Hematopoietic multipotent progenitor cell treated with erythropoietin and hydrocortisone succinate and interleukin-3 and kit ligand, for 8 days (in vitro differentiated cells): ENCODE measurements around the gene TRIM32.

Experiments
- DNase-seq: peaks from one replicate; pipeline ENCODE4 v3.0.0-alpha.2; 2015

Gene TRIM32

GRCh38 chr9:116687074-116687753, at the start of gene TRIM32:
TSS of gene TRIM32 (plus strand) at chr9:116687305. CDS start at chr9:116697743, 10,438 bp downstream.
- peak; percentile 88 for DNase-seq

- no peak for DNase-seq
These were observed 47.8 kb upstream of the TRIM32 start for GRCh38 chr9:116639251-116639741.

- DNase-seq, result no peak
These were observed 45.6 kb upstream of the TRIM32 start for GRCh38 chr9:116641292-116642059.

GRCh38 chr9:116643691-116644090, 43.4 kb upstream of the TRIM32 start:
- no peak for DNase-seq

- DNase-seq, result no peak
These were observed 42.9 kb upstream of the TRIM32 start for GRCh38 chr9:116644091-116644688.

- DNase-seq, result peak; percentile 38
These were observed 40.2 kb upstream of the TRIM32 start for GRCh38 chr9:116646661-116647514.

GRCh38 chr9:116647515-116647809, 39.6 kb upstream of the TRIM32 start:
- DNase-seq, result no peak

GRCh38 chr9:116653348-116654058, 33.6 kb upstream of the TRIM32 start:
- DNase-seq, result no peak

- DNase-seq, result no peak
These were observed 33.1 kb upstream of the TRIM32 start for GRCh38 chr9:116654059-116654355.

- DNase-seq, result no peak
These were observed 30.6 kb upstream of the TRIM32 start for GRCh38 chr9:116656501-116656971.

- DNase-seq, result no peak
These were observed 30.1 kb upstream of the TRIM32 start for GRCh38 chr9:116656977-116657376.

- no peak for DNase-seq
These were observed 28.8 kb upstream of the TRIM32 start for GRCh38 chr9:116658265-116658664.

GRCh38 chr9:116661037-116661954, 25.8 kb upstream of the TRIM32 start:
- DNase-seq, result peak; percentile 52

- DNase-seq, result no peak
These were observed 24.3 kb upstream of the TRIM32 start for GRCh38 chr9:116662646-116663310.

- DNase-seq, result no peak
These were observed 23.5 kb upstream of the TRIM32 start for GRCh38 chr9:116663581-116663980.

- DNase-seq, result no peak
These were observed 18.0 kb upstream of the TRIM32 start for GRCh38 chr9:116668970-116669695.

GRCh38 chr9:116671605-116672004, 15.5 kb upstream of the TRIM32 start:
- DNase-seq, result no peak

GRCh38 chr9:116673375-116673774, 13.7 kb upstream of the TRIM32 start:
- DNase-seq, result no peak

- DNase-seq, result no peak
These were observed 12.7 kb upstream of the TRIM32 start for GRCh38 chr9:116674210-116674980.
